HEK293 (cell line): ENCODE results near the gene SGSM2.

Experiments
- BCL11A ChIP-seq: fragments of 450-650 bp; formaldehyde crosslinking; IDR thresholded peaks from 2 replicates; pipeline ENCODE4 v1.5.1; 2016; ENCODE audit warnings: low read depth, missing biosample characterization, missing genetic modification characterization
- YY1 ChIP-seq: fragments of 450-650 bp; formaldehyde crosslinking; IDR thresholded peaks from 2 replicates; pipeline ENCODE4 v1.5.1; 2018; ENCODE audit warnings: missing biosample characterization, missing genetic modification characterization
- ZBTB1 ChIP-seq: fragments of 450-650 bp; formaldehyde crosslinking; IDR thresholded peaks from 2 replicates; pipeline ENCODE4 v1.5.1; 2016; ENCODE audit warnings: missing biosample characterization, missing genetic modification characterization
- ZBTB20 ChIP-seq: fragments of 450-650 bp; formaldehyde crosslinking; IDR thresholded peaks from 2 replicates; pipeline ENCODE4 v1.5.1; 2016; ENCODE audit warnings: missing biosample characterization, missing genetic modification characterization
- ZNF138 ChIP-seq: fragments of 450-650 bp; formaldehyde crosslinking; IDR thresholded peaks from 2 replicates; pipeline ENCODE4 v1.5.1; 2016; ENCODE audit warnings: missing biosample characterization, missing genetic modification characterization, borderline replicate concordance
- ZNF792 ChIP-seq: fragments of 450-650 bp; formaldehyde crosslinking; IDR thresholded peaks from 2 replicates; pipeline ENCODE4 v1.5.1; 2016; ENCODE audit warnings: missing biosample characterization, missing genetic modification characterization
- TF ChIP-seq, protein P1 (sequence below): fragments of 450-650 bp; formaldehyde crosslinking; IDR thresholded peaks from 2 replicates; pipeline ENCODE4 v1.5.1; 2016; ENCODE audit warnings: missing biosample characterization, missing genetic modification characterization, low read depth
- TF ChIP-seq, protein P2 (sequence below): fragments of 450-650 bp; formaldehyde crosslinking; IDR thresholded peaks from 2 replicates; pipeline ENCODE4 v1.5.1; 2016; ENCODE audit warnings: missing biosample characterization, missing genetic modification characterization

DNA sequence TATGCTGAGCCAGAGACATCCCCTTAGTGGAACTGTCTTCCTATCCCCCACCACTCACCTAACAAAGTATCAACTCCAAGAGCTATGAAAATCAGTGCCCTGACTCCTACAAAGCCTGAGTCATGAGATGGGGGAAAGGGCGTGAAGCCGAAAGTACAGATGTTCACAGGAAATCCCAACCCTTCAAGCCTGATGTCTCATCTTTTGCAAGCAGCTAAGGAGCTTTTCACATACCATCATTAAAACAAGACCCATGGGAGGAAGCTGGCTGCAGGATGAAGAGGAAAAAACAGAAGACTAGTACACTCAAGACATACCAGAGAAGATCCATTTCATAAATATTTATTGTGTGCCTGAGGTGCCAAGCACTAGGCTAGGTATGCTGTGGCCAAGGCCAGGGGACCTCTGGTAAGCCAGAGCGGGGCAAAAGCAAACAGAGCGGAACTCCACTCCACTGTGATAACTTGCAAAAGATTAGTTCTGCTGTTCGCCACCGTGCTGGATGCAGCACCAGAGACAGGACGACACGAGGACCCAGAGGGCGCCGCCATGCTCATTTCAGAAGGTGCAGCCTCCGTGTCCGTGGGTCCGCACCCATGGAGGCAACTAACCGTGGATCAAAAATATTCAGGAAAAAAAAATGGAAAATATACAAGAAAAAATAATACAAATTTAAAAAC, 68.1 kb downstream of the SGSM2 start:
- no peak for TF ChIP-seq ZBTB20 (tag by site-specific recombination)
- TF ChIP-seq YY1 (tag by site-specific recombination), result no peak
- TF ChIP-seq, protein P1, sequence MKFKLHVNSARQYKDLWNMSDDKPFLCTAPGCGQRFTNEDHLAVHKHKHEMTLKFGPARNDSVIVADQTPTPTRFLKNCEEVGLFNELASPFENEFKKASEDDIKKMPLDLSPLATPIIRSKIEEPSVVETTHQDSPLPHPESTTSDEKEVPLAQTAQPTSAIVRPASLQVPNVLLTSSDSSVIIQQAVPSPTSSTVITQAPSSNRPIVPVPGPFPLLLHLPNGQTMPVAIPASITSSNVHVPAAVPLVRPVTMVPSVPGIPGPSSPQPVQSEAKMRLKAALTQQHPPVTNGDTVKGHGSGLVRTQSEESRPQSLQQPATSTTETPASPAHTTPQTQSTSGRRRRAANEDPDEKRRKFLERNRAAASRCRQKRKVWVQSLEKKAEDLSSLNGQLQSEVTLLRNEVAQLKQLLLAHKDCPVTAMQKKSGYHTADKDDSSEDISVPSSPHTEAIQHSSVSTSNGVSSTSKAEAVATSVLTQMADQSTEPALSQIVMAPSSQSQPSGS, result no peak
- TF ChIP-seq, protein P2, sequence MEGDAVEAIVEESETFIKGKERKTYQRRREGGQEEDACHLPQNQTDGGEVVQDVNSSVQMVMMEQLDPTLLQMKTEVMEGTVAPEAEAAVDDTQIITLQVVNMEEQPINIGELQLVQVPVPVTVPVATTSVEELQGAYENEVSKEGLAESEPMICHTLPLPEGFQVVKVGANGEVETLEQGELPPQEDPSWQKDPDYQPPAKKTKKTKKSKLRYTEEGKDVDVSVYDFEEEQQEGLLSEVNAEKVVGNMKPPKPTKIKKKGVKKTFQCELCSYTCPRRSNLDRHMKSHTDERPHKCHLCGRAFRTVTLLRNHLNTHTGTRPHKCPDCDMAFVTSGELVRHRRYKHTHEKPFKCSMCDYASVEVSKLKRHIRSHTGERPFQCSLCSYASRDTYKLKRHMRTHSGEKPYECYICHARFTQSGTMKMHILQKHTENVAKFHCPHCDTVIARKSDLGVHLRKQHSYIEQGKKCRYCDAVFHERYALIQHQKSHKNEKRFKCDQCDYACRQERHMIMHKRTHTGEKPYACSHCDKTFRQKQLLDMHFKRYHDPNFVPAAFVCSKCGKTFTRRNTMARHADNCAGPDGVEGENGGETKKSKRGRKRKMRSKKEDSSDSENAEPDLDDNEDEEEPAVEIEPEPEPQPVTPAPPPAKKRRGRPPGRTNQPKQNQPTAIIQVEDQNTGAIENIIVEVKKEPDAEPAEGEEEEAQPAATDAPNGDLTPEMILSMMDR (tag by site-specific recombination), result no peak
- TF ChIP-seq ZNF138, result no peak
- no peak for TF ChIP-seq ZNF792 (tag by site-specific recombination)
- no peak for TF ChIP-seq BCL11A
- TF ChIP-seq ZBTB1 (tag by site-specific recombination), result no peak
